Measurements from ENCODE around the gene MEI1.
"Not testable (repeated sequence)": the region's sequence is repeated elsewhere in the genome, so short reads cannot be mapped to it uniquely, and the experiment has no call there.

Gene MEI1

DNA sequence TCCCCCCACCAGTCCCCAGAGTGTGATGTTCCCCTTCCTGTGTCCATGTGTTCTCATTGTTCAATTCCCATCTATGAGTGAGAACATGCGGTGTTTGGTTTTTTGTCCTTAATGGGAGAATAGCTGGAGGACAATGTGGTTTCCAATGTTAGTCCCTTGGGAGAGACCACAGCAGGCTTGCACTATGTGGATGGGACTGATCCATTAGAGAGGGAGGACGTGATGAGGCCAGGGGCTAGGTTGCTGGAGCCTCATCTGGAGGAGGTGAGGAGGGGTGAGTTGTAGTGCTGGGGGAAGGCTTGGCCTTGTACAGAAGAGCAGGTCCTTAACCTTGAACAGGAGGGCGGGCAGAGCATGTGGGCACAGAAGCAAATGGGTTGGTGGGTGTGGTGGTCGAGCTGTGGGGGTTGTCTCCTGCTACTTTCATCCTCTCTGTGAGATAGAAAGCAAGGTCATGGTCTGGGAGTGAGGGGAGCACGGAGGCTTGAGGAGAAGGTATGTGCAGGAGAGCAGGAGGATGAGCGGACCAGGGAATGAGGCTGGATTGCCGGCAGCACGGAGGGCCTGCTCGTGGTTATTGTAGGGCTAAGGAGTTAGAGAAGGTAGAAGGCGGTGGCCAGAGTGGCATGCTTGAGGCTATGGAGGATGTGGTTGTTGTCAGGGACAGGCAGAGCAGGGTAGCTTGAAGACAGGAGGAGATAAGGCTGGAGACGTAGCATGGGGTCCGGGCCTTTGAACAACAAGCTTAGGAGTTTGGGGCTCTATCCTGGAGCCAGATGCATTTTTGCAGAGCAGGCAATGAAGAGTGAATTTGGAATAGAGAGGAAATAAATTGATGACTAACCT lies 122.4 kb downstream of the MEI1 start:
- DNase-seq (ENCODE audit: low read depth), result no peak

GRCh38 chr22:41822317-41823057 lies 123.2 kb downstream of the MEI1 start:
- DNase-seq (ENCODE audit: low read depth), result peak; percentile 28

DNA sequence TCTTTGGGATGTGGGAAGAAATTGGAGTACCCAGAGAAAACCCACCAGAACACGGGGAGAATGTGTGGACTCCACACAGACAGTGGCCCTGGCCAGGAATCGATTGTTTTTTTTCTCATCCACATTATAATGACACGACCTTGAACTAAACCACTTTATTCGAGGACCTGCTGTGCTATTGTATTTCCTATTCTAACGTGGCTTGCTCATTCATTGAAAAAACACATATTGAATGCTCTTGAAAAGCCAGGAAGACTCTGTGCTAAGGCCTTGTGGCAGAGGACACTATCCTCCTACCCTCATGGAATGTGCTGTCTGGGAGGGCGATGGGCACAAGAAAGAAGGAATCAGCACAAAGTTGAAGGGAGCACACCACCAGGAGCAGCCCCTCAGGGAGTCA lies 124.5 kb downstream of the MEI1 start:
- DNase-seq (ENCODE audit: low read depth), result no peak

GRCh38 chr22:41825376-41825775 lies 126.1 kb downstream of the MEI1 start:
- DNase-seq (ENCODE audit: low read depth), result no peak

GRCh38 chr22:41826021-41826420 lies 126.7 kb downstream of the MEI1 start:
- no peak for DNase-seq (ENCODE audit: low read depth)

DNA sequence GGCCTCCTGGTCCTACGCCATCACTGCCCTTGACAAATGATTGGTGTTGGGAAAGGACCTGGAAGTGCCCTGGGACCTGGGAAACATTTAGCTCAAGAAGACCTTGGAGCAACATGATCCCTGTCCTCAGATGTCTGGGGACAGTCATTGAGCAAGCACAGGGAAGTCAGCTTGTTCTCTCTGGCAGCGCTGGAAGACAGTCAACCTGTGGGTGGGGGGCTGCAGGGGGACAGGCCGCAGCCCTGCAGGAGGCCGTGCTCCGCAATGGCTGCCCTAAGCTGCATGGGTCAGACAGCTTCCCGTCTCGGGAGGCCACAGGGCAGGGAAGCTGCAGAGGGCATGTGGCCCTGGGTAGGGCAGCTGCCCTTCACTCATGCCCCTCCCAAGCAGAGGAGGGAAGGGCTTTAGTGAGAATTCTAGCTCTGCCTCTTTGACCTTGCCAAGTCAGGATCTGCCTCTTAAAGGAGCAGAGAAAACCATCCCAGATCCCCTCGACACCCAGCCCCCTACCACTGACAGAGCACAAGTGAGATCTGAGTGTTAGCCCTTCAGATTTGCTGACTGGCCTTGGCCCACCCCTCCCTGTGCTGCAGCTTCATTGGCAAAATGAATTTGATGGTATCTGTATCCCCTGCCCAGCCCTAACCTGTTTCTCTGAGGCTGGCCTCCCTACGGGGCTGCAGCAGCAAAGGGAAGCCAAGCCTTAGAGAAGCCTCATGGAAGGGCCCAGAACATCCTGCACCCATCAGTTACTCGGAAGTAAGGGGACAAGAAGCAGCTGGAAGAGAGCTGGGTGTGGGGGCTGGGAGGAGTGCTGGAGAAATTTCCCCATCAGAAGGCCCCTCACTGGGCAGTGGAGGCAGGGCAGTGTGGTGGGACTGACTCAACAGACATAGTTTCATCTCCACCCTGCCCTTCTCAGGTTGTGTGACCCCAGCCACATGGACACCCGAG lies 127.4 kb downstream of the MEI1 start:
- DNase-seq (ENCODE audit: low read depth), result no peak

- DNase-seq (ENCODE audit: low read depth), result no peak
Measured at GRCh38 chr22:41827671-41828070, 128.4 kb downstream of the MEI1 start.

DNA sequence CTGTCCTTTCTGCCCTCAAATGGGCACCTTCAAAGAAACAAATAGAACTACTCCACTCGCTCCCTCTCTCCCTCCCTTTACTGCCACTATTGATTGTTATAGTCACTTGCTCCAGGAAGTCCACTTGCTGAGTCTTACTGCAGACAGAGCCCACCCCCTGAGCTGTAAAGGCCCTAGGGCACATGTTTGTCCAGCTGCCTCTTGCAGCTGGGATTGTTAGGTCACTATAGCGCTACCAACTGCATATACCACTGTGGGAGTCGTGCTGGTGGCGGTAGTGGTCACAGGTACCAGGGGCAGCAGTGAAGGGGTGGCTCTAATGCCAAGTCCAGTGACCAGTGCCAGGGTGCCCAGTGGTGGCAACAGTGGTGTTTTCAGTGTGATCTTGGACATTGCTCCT lies 129.2 kb downstream of the MEI1 start:
- DNase-seq (ENCODE audit: low read depth), result no peak

- DNase-seq (ENCODE audit: low read depth), result no peak
Measured at GRCh38 chr22:41830174-41830573, 130.9 kb downstream of the MEI1 start.

DNA sequence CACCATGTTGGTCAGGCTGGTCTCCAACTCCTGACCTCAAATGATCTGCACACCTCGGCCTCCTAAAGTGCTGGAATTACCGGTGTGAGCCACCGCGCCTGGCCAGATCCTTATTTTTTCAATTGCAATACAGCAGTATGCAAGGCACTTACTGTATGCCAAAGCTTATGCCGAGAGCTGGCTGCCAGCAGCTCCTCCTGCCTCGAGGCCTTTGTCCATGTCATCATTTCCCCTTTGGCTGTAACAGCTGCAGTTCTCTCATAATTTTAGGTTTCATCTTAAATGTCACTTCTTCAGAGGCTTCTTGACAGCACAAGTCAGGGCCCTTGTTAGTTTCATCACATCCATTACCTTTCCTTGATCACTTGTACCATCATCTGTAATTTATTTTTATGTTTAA lies 132.1 kb downstream of the MEI1 start:
- DNase-seq (ENCODE audit: low read depth), result peak; percentile 71

DNA sequence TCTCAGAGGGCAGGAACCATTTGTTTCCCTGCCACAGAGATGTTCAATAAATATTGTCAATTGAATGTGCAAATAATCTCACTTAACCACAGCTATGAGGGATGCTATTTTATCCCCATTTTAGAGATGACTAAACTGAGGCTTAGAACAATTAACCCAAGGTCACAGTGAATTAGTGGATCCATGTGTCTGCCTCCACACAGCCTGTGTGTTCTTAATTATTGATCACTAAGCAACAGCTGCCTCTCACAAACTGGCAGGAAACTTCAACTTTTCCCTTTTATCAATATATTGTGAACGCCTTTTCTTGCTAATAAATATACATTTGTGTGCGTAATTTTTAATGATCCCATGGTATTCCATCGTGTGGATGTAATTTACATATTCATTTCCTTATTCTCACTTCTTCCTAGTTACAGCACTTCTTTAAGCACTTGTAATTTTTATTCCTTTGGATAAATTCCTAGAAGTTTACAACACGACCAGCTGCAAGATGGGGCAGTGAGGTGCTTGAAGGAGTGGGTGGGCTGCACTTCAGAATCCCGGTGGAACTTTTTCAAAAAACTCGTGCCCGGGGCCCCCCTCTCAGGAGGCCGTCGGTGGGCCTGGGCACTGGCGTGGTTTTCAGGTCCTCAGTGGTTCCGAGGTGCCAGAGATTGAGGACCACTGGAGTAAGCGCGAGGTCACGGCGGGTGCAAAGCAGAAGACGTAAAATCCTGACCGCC lies 132.7 kb downstream of the MEI1 start:
- DNase-seq (ENCODE audit: low read depth), result no peak

DNA sequence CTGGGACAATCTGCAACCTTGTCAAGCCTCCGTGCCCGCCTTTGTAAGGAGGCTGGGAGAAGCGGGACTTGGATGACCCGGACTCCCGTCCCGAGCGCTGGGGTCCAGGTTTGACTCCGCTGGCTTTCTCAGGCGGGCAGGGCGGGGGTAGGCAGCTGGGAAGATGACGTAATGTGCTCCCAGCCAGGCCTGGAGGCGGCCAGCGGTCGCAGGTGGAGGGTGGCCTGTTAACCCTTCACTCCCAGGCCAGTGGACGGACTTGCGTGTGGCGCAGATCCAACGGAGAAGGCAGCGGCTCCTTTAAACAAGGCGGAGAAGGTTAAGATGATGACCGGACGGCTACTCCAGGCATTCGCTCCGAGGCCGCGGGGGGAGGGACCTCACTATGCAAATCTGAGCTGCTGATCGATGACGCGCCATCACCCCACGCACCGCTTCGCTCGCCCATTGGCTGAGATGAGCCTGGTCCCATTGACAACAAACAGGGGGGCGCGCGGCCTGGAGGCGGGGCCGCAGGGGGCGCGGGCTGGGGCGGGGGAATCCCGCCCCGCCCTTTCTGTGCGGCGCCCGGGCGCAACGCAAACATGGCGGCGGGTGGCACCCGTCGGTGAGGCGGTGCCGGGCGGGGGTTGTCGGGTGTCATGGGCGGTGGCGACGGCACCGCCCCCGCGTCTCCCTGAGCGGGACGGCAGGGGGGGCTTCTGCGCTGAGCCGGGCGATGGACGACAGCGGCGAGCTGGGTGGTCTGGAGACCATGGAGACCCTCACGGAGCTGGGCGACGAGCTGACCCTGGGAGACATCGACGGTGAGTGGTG lies 133.5 kb downstream of the MEI1 start, which contains the start of gene SREBF2:
TSS of gene SREBF2 (plus strand) at position 553 of the 816 bp plus-strand sequence. CDS start at position 719, 166 bp downstream.
- peak; percentile 100 for DNase-seq (ENCODE audit: low read depth)

GRCh38 chr22:41833369-41834004 lies 134.2 kb downstream of the MEI1 start:
- no peak for DNase-seq (ENCODE audit: low read depth)

GRCh38 chr22:41834005-41834944 lies 135.0 kb downstream of the MEI1 start:
- DNase-seq (ENCODE audit: low read depth), result no peak

GRCh38 chr22:41835462-41835861 lies 136.2 kb downstream of the MEI1 start:
- DNase-seq (ENCODE audit: low read depth), result not testable (repeated sequence)

DNA sequence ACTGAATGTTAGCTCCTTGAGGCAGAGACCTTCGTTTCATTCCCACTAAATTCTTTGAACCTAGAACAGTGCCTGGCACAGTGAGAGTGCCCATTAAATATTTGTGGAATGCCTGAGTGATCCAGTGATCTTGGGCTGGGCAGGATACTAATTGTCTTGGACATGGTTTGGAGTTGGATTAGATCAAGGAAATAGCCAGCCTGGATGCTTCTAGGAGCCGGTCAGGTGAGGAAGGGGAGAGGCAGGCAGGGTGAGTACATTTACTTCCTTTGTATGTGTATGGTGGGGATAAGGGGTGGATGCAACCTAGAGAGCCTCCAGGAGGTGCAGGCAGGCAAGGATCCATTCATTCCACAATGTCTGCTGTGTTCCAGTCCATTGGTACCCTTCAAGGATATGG lies 137.2 kb downstream of the MEI1 start:
- no peak for DNase-seq (ENCODE audit: low read depth)

DNA sequence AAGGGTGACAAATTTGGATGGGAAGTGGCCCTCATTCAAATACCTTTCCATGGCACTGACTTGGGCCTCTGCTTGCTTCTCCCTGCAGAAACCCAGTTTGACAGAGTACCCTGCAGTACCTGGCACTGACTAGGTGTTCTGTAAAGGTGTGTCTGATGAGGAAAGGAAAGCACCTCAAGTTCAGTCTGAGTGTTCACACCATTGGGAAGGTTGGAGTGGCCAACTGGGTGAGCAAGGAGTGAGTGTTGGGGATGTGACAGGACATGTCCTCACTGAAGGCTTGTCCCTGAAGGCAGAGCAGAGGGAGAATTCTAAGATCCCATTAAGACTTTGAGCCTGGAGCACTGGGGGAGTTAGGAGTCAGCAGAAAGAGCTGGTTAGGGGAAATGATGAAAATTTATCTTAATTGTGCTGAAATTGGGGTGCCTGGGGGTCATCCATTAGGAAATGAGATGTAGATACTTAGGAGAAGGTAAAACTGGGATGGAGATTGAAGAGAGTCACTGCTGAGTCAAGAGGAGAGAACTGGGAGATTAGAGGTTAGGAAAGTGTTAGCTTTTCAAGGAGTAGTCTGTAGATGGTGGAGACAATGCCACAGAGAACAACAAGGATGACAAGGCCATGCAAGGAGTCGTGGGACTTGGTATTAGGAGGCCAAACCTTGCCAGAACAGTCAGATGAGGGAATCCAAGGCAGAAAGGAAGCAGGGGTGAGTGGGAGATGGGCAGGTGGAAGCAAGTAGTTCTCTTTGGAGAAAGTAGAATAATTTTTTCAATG lies 139.7 kb downstream of the MEI1 start:
- DNase-seq (ENCODE audit: low read depth), result no peak

DNA sequence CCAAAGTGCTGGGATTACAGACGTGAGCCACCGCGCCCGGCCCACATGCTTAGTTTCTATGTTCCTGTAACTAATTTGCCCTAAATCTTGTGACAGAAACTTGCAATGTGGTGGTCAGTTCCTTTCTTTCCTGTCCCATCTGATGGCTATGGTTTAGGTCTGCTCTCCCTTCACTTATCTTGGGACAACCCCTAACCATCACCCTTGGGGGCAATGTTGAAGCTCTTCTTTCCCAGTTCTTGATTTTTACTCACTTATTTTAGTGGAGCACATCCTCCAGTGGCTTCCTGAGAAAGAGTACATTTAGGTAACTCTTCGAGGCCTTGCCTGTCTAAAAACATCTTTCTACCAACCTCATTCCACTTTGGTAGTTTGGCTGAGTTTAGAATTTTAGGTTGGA lies 140.9 kb downstream of the MEI1 start:
- no peak for DNase-seq (ENCODE audit: low read depth)
